ENCODE results near the gene IPO7. TPM values are rescaled to one million over a fixed set of nuclear protein-coding genes. Genes with fewer than 3 reads are reported as not detected.

IPO7 gene
- total and polyA plus RNA-seq, 2 of the 13 experiments (the other 11 are each of a cell fraction or from before 2014, with no cell fraction given), result 59.4 to 98.4 TPM

- no peak for TF ChIP-seq SRF (IDR thresholded peaks at IDR 0.05; ENCODE audit: low read depth, low read length)
- peak; percentile 56; the same call in 1 of the 2 replicates for TF ChIP-seq ZNF746 (CRISPR knock-in tag; IDR thresholded peaks at IDR 0.05)
- TF ChIP-seq AKNA (CRISPR knock-in tag; IDR thresholded peaks at IDR 0.05; ENCODE audit: borderline replicate concordance), result peak; percentile 88; the same call in 1 of the 2 replicates
- peak; percentile 81 for TF ChIP-seq GATAD1 (CRISPR knock-in tag; IDR thresholded peaks at IDR 0.05)
- TF ChIP-seq E2F2 (CRISPR knock-in tag; IDR thresholded peaks at IDR 0.05; ENCODE audit: borderline replicate concordance), result peak; percentile 95; the same call in 1 of the 2 replicates
- peak; percentile 76; the same call in 1 of the 2 replicates for TF ChIP-seq PLSCR1 (CRISPR knock-in tag; IDR thresholded peaks at IDR 0.05; ENCODE audit: borderline replicate concordance)
- peak; percentile 92 for TF ChIP-seq ZNF225 (CRISPR knock-in tag; IDR thresholded peaks at IDR 0.05)
- TF ChIP-seq PATZ1 (CRISPR knock-in tag; IDR thresholded peaks at IDR 0.05), result 0 out of 2 replicates have a peak, but pooled peaks have one; percentile 18
- TF ChIP-seq ZNF512B (CRISPR knock-in tag; IDR thresholded peaks at IDR 0.05; ENCODE audit: borderline replicate concordance), result no peak
- TF ChIP-seq MED13 (CRISPR knock-in tag; IDR thresholded peaks at IDR 0.05), result peak; percentile 89
- peak; percentile 34; the same call in 1 of the 2 replicates for TF ChIP-seq PHF21A (CRISPR knock-in tag; IDR thresholded peaks at IDR 0.05)
- peak; percentile 64; the same call in 1 of the 2 replicates for TF ChIP-seq ZNF704 (CRISPR knock-in tag; IDR thresholded peaks at IDR 0.05; ENCODE audit: borderline replicate concordance)
- no peak for TF ChIP-seq ZNF674 (CRISPR knock-in tag; IDR thresholded peaks at IDR 0.05; ENCODE audit: low read depth)
- TF ChIP-seq ISX (CRISPR knock-in tag; conservative IDR thresholded peaks at IDR 0.05), result peak; percentile 81; the same call in 1 of the 2 replicates
Observed at GRCh38 chr11:9384535-9385326, at the start of gene IPO7 (continued).

Measured in HepG2 (cell line).